ENCODE results near the gene SND1. TPM values are rescaled to one million over a fixed set of nuclear protein-coding genes. Genes with fewer than 3 reads are reported as not detected.

SND1 gene
- polyA plus RNA-seq, 3 donors, result 46.5 to 97.3 (median 79.8) TPM

DNA sequence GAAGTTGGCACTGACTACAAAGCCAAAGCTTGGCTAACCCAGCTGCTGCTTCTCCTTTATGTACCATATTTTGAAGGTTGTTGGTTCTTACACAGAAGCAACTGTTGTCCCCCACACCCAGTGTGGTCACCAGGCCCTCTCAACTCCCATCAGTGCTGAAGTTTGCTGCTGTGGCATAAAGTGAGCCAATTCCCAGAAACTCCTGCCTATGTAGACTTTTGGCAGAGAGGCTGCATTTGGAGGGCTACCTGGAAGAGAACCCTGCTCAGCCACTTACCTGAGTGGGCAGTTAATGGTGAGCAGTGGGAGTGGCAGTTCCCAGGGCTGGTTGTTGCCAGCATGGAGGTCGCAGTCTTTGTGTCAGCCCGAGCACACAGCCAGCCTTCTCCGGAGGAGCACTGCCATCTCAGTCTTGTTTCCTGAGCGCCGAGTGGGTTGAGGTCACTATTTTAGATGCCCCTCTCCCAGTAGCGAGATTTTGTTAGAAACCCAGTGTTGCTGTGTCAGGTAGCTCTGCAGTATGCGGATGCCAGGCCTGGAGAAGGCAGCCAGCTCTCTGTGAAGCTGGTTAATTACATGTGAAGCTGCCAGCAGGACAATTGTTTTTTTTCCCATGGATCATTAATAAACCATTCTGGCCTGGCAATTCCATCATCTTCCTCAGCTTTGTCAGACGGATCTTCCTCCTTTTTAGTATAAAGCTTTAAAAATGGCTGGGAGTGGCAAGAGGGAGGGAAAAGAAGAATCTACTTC is 354.7 kb downstream of the SND1 start:
- peaks cover 40 to 55% of the 10 kb centered on the region in 2 donors for H3K36me3 Mint-ChIP-seq
- Histone ChIP-seq H4K20me1 (ENCODE audit: insufficient read depth, low read length) (peaks cover 52% of the 10 kb centered on the region), H3K79me2 (ENCODE audit: insufficient read depth, low read length) (no peaks in the 10 kb centered on the region), H3K4me3 (replicated peaks in 1 of 3; ENCODE audit: low read depth in 2 of 3, low read length in 3 of 3) (no peak overlapping the region), H2AFZ (ENCODE audit: insufficient read depth, low read depth, low read length, poor library complexity, severe bottlenecking) (no peak overlapping the region), H3K9ac (ENCODE audit: insufficient read depth, low read length, poor library complexity, severe bottlenecking) (no peak overlapping the region), H3K4me1 (ENCODE audit: control insufficient read depth in 1 of 2, insufficient read depth in 2 of 2, low read length in 2 of 2) (peaks cover 21 to 25% of the 10 kb centered on the region in 2 donors), H3K36me3 (replicated peaks in 1 of 2; ENCODE audit: control insufficient read depth in 1 of 2, insufficient read depth in 2 of 2, low read length in 2 of 2) (peaks cover 12 to 71% of the 10 kb centered on the region in 2 donors), H3K9me3 (replicated peaks in 1 of 2; ENCODE audit: control insufficient read depth in 1 of 2, insufficient read depth in 1 of 2, low read length in 2 of 2) (no peaks in the 10 kb centered on the region), H3K4me2 (replicated peaks; ENCODE audit: extremely low read depth, low read length, poor library complexity, severe bottlenecking) (no peak overlapping the region), H3K27me3 (ENCODE audit: control insufficient read depth in 2 of 2, insufficient read depth in 2 of 2, low read length in 2 of 2) (no peaks in the 10 kb centered on the region), H3K27ac (ENCODE audit: low read depth in 1 of 2, low read length in 2 of 2) (no peak overlapping the region)
- H3K27ac Mint-ChIP-seq, result peak overlapping the region in 1 of 7 donors; percentile 1
- peaks cover 26% of the 10 kb centered on the region for H3K4me1 Mint-ChIP-seq
- H3K9me3 Mint-ChIP-seq, result no peaks in the 10 kb centered on the region
- no peak overlapping the region for H3K4me3 Mint-ChIP-seq
- H3K27me3 Mint-ChIP-seq (ENCODE audit: low read depth in 3 of 3), result peaks cover 0 to 2% (median 0%) of the 10 kb centered on the region in 3 donors
- no peak for DNase-seq
- 96% methylated on average over 7 of the region's 8 CpGs for WGBS (ENCODE audit: insufficient coverage)
- intact Hi-C loops (cut with micrococcal nuclease), result no loop called here
- TF ChIP-seq, protein P1, sequence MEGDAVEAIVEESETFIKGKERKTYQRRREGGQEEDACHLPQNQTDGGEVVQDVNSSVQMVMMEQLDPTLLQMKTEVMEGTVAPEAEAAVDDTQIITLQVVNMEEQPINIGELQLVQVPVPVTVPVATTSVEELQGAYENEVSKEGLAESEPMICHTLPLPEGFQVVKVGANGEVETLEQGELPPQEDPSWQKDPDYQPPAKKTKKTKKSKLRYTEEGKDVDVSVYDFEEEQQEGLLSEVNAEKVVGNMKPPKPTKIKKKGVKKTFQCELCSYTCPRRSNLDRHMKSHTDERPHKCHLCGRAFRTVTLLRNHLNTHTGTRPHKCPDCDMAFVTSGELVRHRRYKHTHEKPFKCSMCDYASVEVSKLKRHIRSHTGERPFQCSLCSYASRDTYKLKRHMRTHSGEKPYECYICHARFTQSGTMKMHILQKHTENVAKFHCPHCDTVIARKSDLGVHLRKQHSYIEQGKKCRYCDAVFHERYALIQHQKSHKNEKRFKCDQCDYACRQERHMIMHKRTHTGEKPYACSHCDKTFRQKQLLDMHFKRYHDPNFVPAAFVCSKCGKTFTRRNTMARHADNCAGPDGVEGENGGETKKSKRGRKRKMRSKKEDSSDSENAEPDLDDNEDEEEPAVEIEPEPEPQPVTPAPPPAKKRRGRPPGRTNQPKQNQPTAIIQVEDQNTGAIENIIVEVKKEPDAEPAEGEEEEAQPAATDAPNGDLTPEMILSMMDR (IDR thresholded peaks at IDR 0.05), result no peak

DNA sequence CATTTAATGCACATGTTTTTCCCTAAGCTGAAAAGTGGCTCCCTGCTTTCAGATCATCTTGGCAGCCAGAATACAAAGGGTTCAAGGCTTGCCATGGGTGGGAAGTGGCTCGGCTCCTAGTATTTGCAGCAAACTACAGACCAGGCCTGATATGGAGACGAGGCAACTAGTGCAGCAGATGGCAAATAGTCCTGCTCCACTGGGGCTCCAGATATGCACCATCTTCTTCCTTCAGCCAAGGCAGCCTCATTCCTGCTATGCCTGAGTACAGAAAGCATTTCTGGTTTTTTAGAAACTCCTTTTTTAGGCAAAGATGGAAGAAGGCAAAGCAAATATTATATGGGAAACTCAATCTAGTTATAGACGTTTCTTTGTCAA is 355.3 kb downstream of the SND1 start:
- peak overlapping the region in 1 of 7 donors; percentile 1 for H3K27ac Mint-ChIP-seq
- DNase-seq, result no peak
- intact Hi-C loops (cut with micrococcal nuclease), result no loop called here
- peaks cover 52% of the 10 kb centered on the region for H4K20me1 ChIP-seq (ENCODE audit: insufficient read depth, low read length)
- H3K36me3 ChIP-seq (replicated peaks in 1 of 2; ENCODE audit: control insufficient read depth in 1 of 2, insufficient read depth in 2 of 2, low read length in 2 of 2), result peaks cover 15 to 71% of the 10 kb centered on the region in 2 donors
- TF ChIP-seq, protein P1 (IDR thresholded peaks at IDR 0.05), result no peak
- H3K4me2 ChIP-seq (replicated peaks; ENCODE audit: extremely low read depth, low read length, poor library complexity, severe bottlenecking), result no peak overlapping the region
- 100% methylated on average over 2 of the region's 3 CpGs for WGBS (ENCODE audit: insufficient coverage)
- no peak overlapping the region for H3K4me3 Mint-ChIP-seq
- no peak overlapping the region for H2AFZ ChIP-seq (ENCODE audit: insufficient read depth, low read depth, low read length, poor library complexity, severe bottlenecking)
- no peaks in the 10 kb centered on the region for H3K9me3 ChIP-seq (replicated peaks in 1 of 2; ENCODE audit: control insufficient read depth in 1 of 2, insufficient read depth in 1 of 2, low read length in 2 of 2)
- no peak overlapping the region for H3K4me3 ChIP-seq (replicated peaks in 1 of 3; ENCODE audit: low read depth in 2 of 3, low read length in 3 of 3)
- no peak overlapping the region for H3K27ac ChIP-seq (ENCODE audit: low read depth in 1 of 2, low read length in 2 of 2)
- H3K79me2 ChIP-seq (ENCODE audit: insufficient read depth, low read length), result no peaks in the 10 kb centered on the region
- no peaks in the 10 kb centered on the region for H3K9me3 Mint-ChIP-seq
- H3K27me3 ChIP-seq (ENCODE audit: control insufficient read depth in 2 of 2, insufficient read depth in 2 of 2, low read length in 2 of 2), result no peaks in the 10 kb centered on the region
- peaks cover 0 to 2% (median 0%) of the 10 kb centered on the region in 3 donors for H3K27me3 Mint-ChIP-seq (ENCODE audit: low read depth in 3 of 3)
- H3K4me1 ChIP-seq (ENCODE audit: control insufficient read depth in 1 of 2, insufficient read depth in 2 of 2, low read length in 2 of 2), result peaks cover 21 to 23% of the 10 kb centered on the region in 2 donors
- peaks cover 41 to 58% of the 10 kb centered on the region in 2 donors for H3K36me3 Mint-ChIP-seq
- H3K4me1 Mint-ChIP-seq, result peaks cover 26% of the 10 kb centered on the region
- no peak overlapping the region for H3K9ac ChIP-seq (ENCODE audit: insufficient read depth, low read length, poor library complexity, severe bottlenecking)

Measured in CD14-positive monocyte (primary cell).